MM.1S (cell line): ENCODE results near the gene TTF1.

Experiments
- DNase-seq: peaks from one replicate; pipeline ENCODE4 v3.0.0-alpha.2; 2015
- H2AFZ ChIP-seq: fragments of 300-600 bp; sonication (generic); 2 replicates; pipeline ENCODE4 v1.6.0; 2016; ENCODE audit warnings: antibody characterized with exemption, low read length
- H3F3A ChIP-seq: fragments of 300-600 bp; sonication (generic); 2 replicates; pipeline ENCODE4 v1.6.1; 2016; ENCODE audit warnings: mild to moderate bottlenecking, antibody characterized with exemption, low read length, moderate library complexity, mixed read lengths; ENCODE audit not compliant: insufficient read depth
- H3K27ac ChIP-seq: fragments of 300-600 bp; sonication (generic); 2 replicates; pipeline ENCODE4 v1.5.1; 2016; ENCODE audit warnings: mild to moderate bottlenecking, low read length
- H3K27me3 ChIP-seq: fragments of 300-600 bp; sonication (generic); replicated peaks from 2 replicates; pipeline ENCODE4 v1.6.0; 2016; ENCODE audit warnings: low read length; ENCODE audit not compliant: insufficient read depth
- H3K36me3 ChIP-seq: fragments of 300-600 bp; sonication (generic); replicated peaks from 2 replicates; pipeline ENCODE4 v1.6.1; 2016; ENCODE audit warnings: mild to moderate bottlenecking, low read length, mixed read lengths; ENCODE audit not compliant: insufficient read depth
- H3K4me1 ChIP-seq: fragments of 300-600 bp; sonication (generic); 2 replicates; pipeline ENCODE4 v1.6.1; 2016; ENCODE audit warnings: low read length, mixed read lengths
- H3K4me2 ChIP-seq: fragments of 300-600 bp; sonication (generic); 2 replicates; pipeline ENCODE4 v1.6.0; 2016; ENCODE audit warnings: low read depth, low read length
- H3K4me3 ChIP-seq: fragments of 300-600 bp; sonication (generic); 2 replicates; pipeline ENCODE4 v1.5.1; 2016; ENCODE audit warnings: low read length, mixed read lengths
- H3K79me2 ChIP-seq: fragments of 300-600 bp; sonication (generic); 2 replicates; pipeline ENCODE4 v1.6.1; 2016; ENCODE audit warnings: mixed run types, low read length, mixed read lengths
- H3K9ac ChIP-seq: fragments of 300-600 bp; sonication (generic); 2 replicates; pipeline ENCODE4 v1.6.1; 2016; ENCODE audit warnings: low read length, mixed read lengths
- H3K9me2 ChIP-seq: fragments of 300-600 bp; sonication (generic); replicated peaks from 2 replicates; pipeline ENCODE4 v1.6.1; 2016; ENCODE audit warnings: mild to moderate bottlenecking, low read length, mixed read lengths; ENCODE audit not compliant: insufficient read depth
- H3K9me3 ChIP-seq: fragments of 300-600 bp; sonication (generic); replicated peaks from 2 replicates; pipeline ENCODE4 v1.6.1; 2016; ENCODE audit warnings: mild to moderate bottlenecking, low read length, mixed read lengths; ENCODE audit not compliant: insufficient read depth
- H4K20me1 ChIP-seq: fragments of 300-600 bp; sonication (generic); 2 replicates; pipeline ENCODE4 v1.6.1; 2016; ENCODE audit warnings: mild to moderate bottlenecking, low read length, moderate library complexity, mixed read lengths; ENCODE audit not compliant: insufficient read depth
- EZH2 ChIP-seq: fragments of 300-600 bp; sonication (generic); optimal IDR thresholded peaks from 2 replicates; pipeline ENCODE3; 2017; ENCODE audit warnings: low read depth, mild to moderate bottlenecking, antibody characterized with exemption, low read length, mixed read lengths
- EZH2phosphoT487 ChIP-seq: fragments of 300-600 bp; sonication (generic); IDR thresholded peaks from 2 replicates; pipeline ENCODE4 v1.6.1; 2018; ENCODE audit warnings: antibody characterized with exemption, low read length
- TF ChIP-seq, protein P1 (sequence below): fragments of 300-600 bp; sonication (generic); IDR thresholded peaks from 2 replicates; pipeline ENCODE4 v1.5.1; 2016; ENCODE audit warnings: antibody characterized with exemption, low read length, mixed read lengths

The TTF1 gene

GRCh38 chr9:132364068-132364467, 42.6 kb downstream of the TTF1 start:
- Histone ChIP-seq H3K79me2 (no peaks in the 10 kb centered on the region), H3K9ac (no peak overlapping the region), H3K27ac (no peak overlapping the region), H3K4me1 (no peaks in the 10 kb centered on the region), H3K4me2 (no peak overlapping the region), H3K4me3 (no peak overlapping the region), H3K36me3 (no peaks in the 10 kb centered on the region), H4K20me1 (no peaks in the 10 kb centered on the region), H3K9me2 (no peaks in the 10 kb centered on the region), H3F3A (no peaks in the 10 kb centered on the region), H2AFZ (no peak overlapping the region), H3K27me3 (no peaks in the 10 kb centered on the region), H3K9me3 (no peaks in the 10 kb centered on the region)
- TF ChIP-seq EZH2 (no peak), EZH2phosphoT487 (no peak)
- TF ChIP-seq, protein P1, sequence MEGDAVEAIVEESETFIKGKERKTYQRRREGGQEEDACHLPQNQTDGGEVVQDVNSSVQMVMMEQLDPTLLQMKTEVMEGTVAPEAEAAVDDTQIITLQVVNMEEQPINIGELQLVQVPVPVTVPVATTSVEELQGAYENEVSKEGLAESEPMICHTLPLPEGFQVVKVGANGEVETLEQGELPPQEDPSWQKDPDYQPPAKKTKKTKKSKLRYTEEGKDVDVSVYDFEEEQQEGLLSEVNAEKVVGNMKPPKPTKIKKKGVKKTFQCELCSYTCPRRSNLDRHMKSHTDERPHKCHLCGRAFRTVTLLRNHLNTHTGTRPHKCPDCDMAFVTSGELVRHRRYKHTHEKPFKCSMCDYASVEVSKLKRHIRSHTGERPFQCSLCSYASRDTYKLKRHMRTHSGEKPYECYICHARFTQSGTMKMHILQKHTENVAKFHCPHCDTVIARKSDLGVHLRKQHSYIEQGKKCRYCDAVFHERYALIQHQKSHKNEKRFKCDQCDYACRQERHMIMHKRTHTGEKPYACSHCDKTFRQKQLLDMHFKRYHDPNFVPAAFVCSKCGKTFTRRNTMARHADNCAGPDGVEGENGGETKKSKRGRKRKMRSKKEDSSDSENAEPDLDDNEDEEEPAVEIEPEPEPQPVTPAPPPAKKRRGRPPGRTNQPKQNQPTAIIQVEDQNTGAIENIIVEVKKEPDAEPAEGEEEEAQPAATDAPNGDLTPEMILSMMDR = no peak
- no peak for DNase-seq

- Histone ChIP-seq H3K4me3 (no peak overlapping the region), H3K36me3 (no peaks in the 10 kb centered on the region)
Measured at GRCh38 chr9:132357764-132358163, 48.9 kb downstream of the TTF1 start.

DNA sequence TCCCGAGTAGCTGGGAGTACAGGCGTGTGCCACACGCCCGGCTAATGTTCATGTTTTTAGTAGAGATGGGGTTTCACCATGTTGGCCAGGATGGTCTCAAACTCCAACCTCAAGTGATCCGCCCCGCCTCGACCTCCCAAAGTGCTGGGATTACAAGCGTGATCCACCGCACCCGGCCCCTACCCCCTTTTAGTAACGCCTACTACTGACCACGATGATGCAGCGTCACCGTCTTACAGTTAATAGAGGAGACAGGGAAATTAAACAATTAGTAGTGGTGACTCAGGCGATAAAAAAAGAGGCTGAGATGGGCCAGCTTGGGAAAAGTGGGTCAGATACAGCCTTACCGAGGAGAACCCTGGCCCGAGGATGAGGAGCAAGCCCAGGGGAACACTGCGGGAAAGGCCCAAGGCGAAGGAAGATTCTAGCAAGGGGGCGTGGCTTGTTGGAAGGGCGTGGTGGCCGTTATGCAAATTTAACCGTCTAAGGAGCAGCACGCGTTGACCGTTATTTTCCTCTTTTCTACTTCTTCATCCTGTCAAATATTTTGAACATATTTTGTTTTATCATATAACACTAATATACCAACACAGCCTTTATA, 50.2 kb downstream of the TTF1 start:
- TF ChIP-seq, protein P1 = no peak
- no peak for TF ChIP-seq EZH2phosphoT487
- no peak for TF ChIP-seq EZH2
- Histone ChIP-seq H3K27me3 (no peaks in the 10 kb centered on the region), H3K9me3 (no peaks in the 10 kb centered on the region), H3K4me1 (peaks cover 27% of the 10 kb centered on the region), H3F3A (peaks cover 16% of the 10 kb centered on the region), H3K9me2 (no peaks in the 10 kb centered on the region), H2AFZ (no peak overlapping the region), H3K79me2 (peaks cover 23% of the 10 kb centered on the region), H3K4me2 (no peak overlapping the region), H3K27ac (no peak overlapping the region), H3K36me3 (no peaks in the 10 kb centered on the region), H3K9ac (no peak overlapping the region), H3K4me3 (no peak overlapping the region), H4K20me1 (no peaks in the 10 kb centered on the region)
- no peak for DNase-seq

More at GRCh38 chr9:132357764-132358163, 48.9 kb downstream of the TTF1 start:
- Histone ChIP-seq H3K27me3 (no peaks in the 10 kb centered on the region), H3K9ac (no peak overlapping the region), H4K20me1 (no peaks in the 10 kb centered on the region), H2AFZ (no peak overlapping the region), H3K9me2 (no peaks in the 10 kb centered on the region), H3K4me2 (no peak overlapping the region), H3K79me2 (peaks cover 20% of the 10 kb centered on the region), H3K4me1 (peaks cover 13% of the 10 kb centered on the region), H3K27ac (no peak overlapping the region), H3F3A (peaks cover 7% of the 10 kb centered on the region; the same call in 1 of the 2 replicates), H3K9me3 (no peaks in the 10 kb centered on the region)
- TF ChIP-seq EZH2phosphoT487 = no peak
- TF ChIP-seq, protein P1 = no peak
- no peak for TF ChIP-seq EZH2
- no peak for DNase-seq
